MM.1S (cell line): ENCODE measurements around the gene FOXO3.

ENCODE experiments used
- CTCF ChIP-seq: fragments of 300-600 bp; sonication (generic); IDR thresholded peaks from 2 replicates; pipeline ENCODE4 v1.5.1; 2016; ENCODE audit warnings: antibody characterized with exemption, low read length, mixed read lengths
- EZH2 ChIP-seq: fragments of 300-600 bp; sonication (generic); optimal IDR thresholded peaks from 2 replicates; pipeline ENCODE3; 2017; ENCODE audit warnings: low read depth, mild to moderate bottlenecking, antibody characterized with exemption, low read length, mixed read lengths
- EZH2phosphoT487 ChIP-seq: fragments of 300-600 bp; sonication (generic); IDR thresholded peaks from 2 replicates; pipeline ENCODE4 v1.6.1; 2018; ENCODE audit warnings: antibody characterized with exemption, low read length

GRCh38 chr6:108562503-108562993, 1.8 kb downstream of the FOXO3 start:
- no peak for TF ChIP-seq CTCF
- no peak for TF ChIP-seq EZH2
- no peak for TF ChIP-seq EZH2phosphoT487
